Measurements from ENCODE around the gene FOXD4.
"Not testable (repeated sequence)": the region's sequence is repeated elsewhere in the genome, so short reads cannot be mapped to it uniquely, and the experiment has no call there.

FOXD4 gene

GRCh38 chr9:90851-91250 is 27.4 kb downstream of the FOXD4 start:
- not testable (repeated sequence) for DNase-seq

GRCh38 chr9:88396-89037 is 29.7 kb downstream of the FOXD4 start:
- not testable (repeated sequence) for DNase-seq

GRCh38 chr9:87860-88259 is 30.4 kb downstream of the FOXD4 start:
- DNase-seq, result not testable (repeated sequence)

GRCh38 chr9:87105-87504 is 31.1 kb downstream of the FOXD4 start:
- not testable (repeated sequence) for DNase-seq

- DNase-seq, result not testable (repeated sequence)
Measured at GRCh38 chr9:86697-87096, 31.5 kb downstream of the FOXD4 start.

GRCh38 chr9:82932-83689 is 35.1 kb downstream of the FOXD4 start:
- DNase-seq, result not testable (repeated sequence)

GRCh38 chr9:78333-78732 is 39.9 kb downstream of the FOXD4 start:
- not testable (repeated sequence) for DNase-seq

- not testable (repeated sequence) for DNase-seq
Measured at GRCh38 chr9:76389-76788, 41.8 kb downstream of the FOXD4 start.

GRCh38 chr9:73900-74525 is 44.2 kb downstream of the FOXD4 start:
- not testable (repeated sequence) for DNase-seq

- not testable (repeated sequence) for DNase-seq
Measured at GRCh38 chr9:73076-73899, 44.9 kb downstream of the FOXD4 start.

Data from NCI-H2029 treated with DMSO at 0.1 percent for 48 hours (cell line).